Activated T-cell treated with anti-CD3 and anti-CD28 coated beads for 1 hour (primary cell): ENCODE results near the gene LRRC10.
"Not testable (repeated sequence)": the region's sequence is repeated elsewhere in the genome, so short reads cannot be mapped to it uniquely, and the experiment has no call there.

ENCODE experiments used
- DNase-seq: peaks from one replicate; pipeline ENCODE4 v3.0.0-alpha.2; 2020; ENCODE audit warnings: low read depth

The LRRC10 gene

GRCh38 chr12:69619050-69619449 is 8.3 kb upstream of the LRRC10 start:
- no peak for DNase-seq

- DNase-seq = no peak
Observed at GRCh38 chr12:69616025-69616424, 5.3 kb upstream of the LRRC10 start.

GRCh38 chr12:69613351-69613750 is 2.6 kb upstream of the LRRC10 start:
- no peak for DNase-seq

- no peak for DNase-seq
Observed at GRCh38 chr12:69610126-69610525, 581 bp downstream of the LRRC10 start.

GRCh38 chr12:69608114-69608513 is 2.6 kb downstream of the LRRC10 start:
- DNase-seq = no peak

- not testable (repeated sequence) for DNase-seq
Observed at GRCh38 chr12:69604275-69604674, 6.4 kb downstream of the LRRC10 start.

GRCh38 chr12:69603556-69603955 is 7.2 kb downstream of the LRRC10 start:
- not testable (repeated sequence) for DNase-seq

- DNase-seq = no peak
Observed at GRCh38 chr12:69602954-69603353, 7.8 kb downstream of the LRRC10 start.

GRCh38 chr12:69601962-69602685 is 8.6 kb downstream of the LRRC10 start:
- DNase-seq = no peak

GRCh38 chr12:69600804-69601203 is 9.9 kb downstream of the LRRC10 start:
- DNase-seq = no peak

GRCh38 chr12:69598174-69598753 is 12.4 kb downstream of the LRRC10 start:
- no peak for DNase-seq

- no peak for DNase-seq
Observed at GRCh38 chr12:69595689-69596088, 15.0 kb downstream of the LRRC10 start.

GRCh38 chr12:69589082-69589481 is 21.6 kb downstream of the LRRC10 start:
- no peak for DNase-seq

GRCh38 chr12:69588527-69588926 is 22.2 kb downstream of the LRRC10 start:
- DNase-seq = no peak

GRCh38 chr12:69585189-69586062 is 25.3 kb downstream of the LRRC10 start, which contains the start of gene CCT2:
CCT2 (plus strand) TSS chr12:69585459; CDS start chr12:69585522, 63 bp downstream.
- DNase-seq = peak; percentile 95

- no peak for DNase-seq
Observed at GRCh38 chr12:69583203-69583602, 27.5 kb downstream of the LRRC10 start.

GRCh38 chr12:69580074-69580473 is 30.6 kb downstream of the LRRC10 start:
- no peak for DNase-seq

GRCh38 chr12:69579029-69579428 is 31.7 kb downstream of the LRRC10 start:
- DNase-seq = no peak

- DNase-seq = no peak
Observed at GRCh38 chr12:69578283-69578682, 32.4 kb downstream of the LRRC10 start.

GRCh38 chr12:69575346-69575745 is 35.4 kb downstream of the LRRC10 start:
- DNase-seq = no peak

- peak; percentile 34 for DNase-seq
Observed at GRCh38 chr12:69570545-69571399, 39.9 kb downstream of the LRRC10 start.

GRCh38 chr12:69570000-69570516 is 40.6 kb downstream of the LRRC10 start:
- DNase-seq = no peak
